ENCODE results near the gene FARS2.

Gene FARS2

GRCh38 chr6:5517796-5518195, 256.5 kb downstream of the FARS2 start (continued):
- no peak for TF ChIP-seq ZNF280C (tag by site-specific recombination; IDR thresholded peaks at IDR 0.05)

GRCh38 chr6:5518936-5519491, 257.7 kb downstream of the FARS2 start:
- H3K27ac ChIP-seq (ENCODE audit: extremely low read depth, low read depth, low read length): no peak overlapping the region
- H3K4me3 ChIP-seq (ENCODE audit: low read depth, low read length): no peak overlapping the region
- CTCF ChIA-PET: interaction anchor here (0.7 to 1.8 kb wide), 4 partner anchors 48 to 535 kb away, joined by 3 to 5 read pairs (median 4); no protein-coding TSS in a partner anchor
- H3K4me1 ChIP-seq (ENCODE audit: control insufficient read depth, insufficient read depth, low read length): no peaks in the 10 kb centered on the region; the same call in 1 of the 2 replicates
- POLR2A ChIA-PET: no interaction called here
- H3K9me3 ChIP-seq (ENCODE audit: control insufficient read depth, insufficient read depth, low read depth, low read length): no peaks in the 10 kb centered on the region
- H3K36me3 ChIP-seq (ENCODE audit: control insufficient read depth in 2 of 2, insufficient read depth in 1 of 2, low read length in 2 of 2): no peaks in the 10 kb centered on the region
- no peak for TF ChIP-seq ZNF513 (tag by site-specific recombination; IDR thresholded peaks at IDR 0.05)
- no peak for TF ChIP-seq ZNF354C (tag by site-specific recombination; IDR thresholded peaks at IDR 0.05; ENCODE audit: borderline replicate concordance, low read depth)
- no peak for TF ChIP-seq ZNF18 (tag by site-specific recombination; IDR thresholded peaks at IDR 0.05)
- no peak for TF ChIP-seq ZSCAN23 (tag by site-specific recombination; IDR thresholded peaks at IDR 0.05)
- no peak for TF ChIP-seq ZNF664 (tag by site-specific recombination; IDR thresholded peaks at IDR 0.05)
- TF ChIP-seq ZNF596 (tag by site-specific recombination; IDR thresholded peaks at IDR 0.05): no peak
- no peak for TF ChIP-seq ZNF133 (tag by site-specific recombination; IDR thresholded peaks at IDR 0.05)
- TF ChIP-seq ZNF621 (tag by site-specific recombination; IDR thresholded peaks at IDR 0.05): no peak
- no peak for TF ChIP-seq ZNF174 (tag by site-specific recombination; IDR thresholded peaks at IDR 0.05)
- TF ChIP-seq ZBTB6 (tag by site-specific recombination; IDR thresholded peaks at IDR 0.05): no peak
- TF ChIP-seq ZNF518A (tag by site-specific recombination; conservative IDR thresholded peaks at IDR 0.05; ENCODE audit: low read depth): no peak
- no peak for TF ChIP-seq ZNF157 (tag by site-specific recombination; IDR thresholded peaks at IDR 0.05)
- TF ChIP-seq ZSCAN16 (tag by site-specific recombination; IDR thresholded peaks at IDR 0.05): no peak
